Aorta (tissue), 5 donors: ENCODE measurements around the gene OLIG2. TPM values are rescaled to one million over a fixed set of nuclear protein-coding genes. Genes with fewer than 3 reads are reported as not detected.

ENCODE experiments used
- ATAC-seq: fragments of 200-7000 bp; cut with Tn5 transposase; one replicate; pipeline ENCODE4 v1.9.1; 2022; ENCODE audit warnings: moderate library complexity; ENCODE audit not compliant: low FRiP score
- DNase-seq, 2 donors: peaks; one replicate each; pipeline ENCODE4 v3.0.0-alpha.2; 2020
- H3K27ac ChIP-seq, 2 donors: one replicate each; pipeline ENCODE4 v1.5.1; 2013; ENCODE audit warnings: low read length in 2 of 2, mild to moderate bottlenecking in 2 of 2, moderate library complexity in 2 of 2, control low read depth in 1 of 2, inconsistent platforms in 1 of 2, low read depth in 1 of 2
- H3K27me3 ChIP-seq, 2 donors: one replicate each; pipeline ENCODE4 v1.6.1; 2013; ENCODE audit warnings: control low read depth in 1 of 2, low read length in 1 of 2, mild to moderate bottlenecking in 1 of 2, moderate library complexity in 1 of 2; ENCODE audit not compliant: insufficient read depth in 2 of 2, control insufficient read depth in 1 of 2
- H3K36me3 ChIP-seq, 2 donors: one replicate each; pipeline ENCODE4 v1.6.1; 2013; ENCODE audit warnings: control low read depth in 1 of 2, low read length in 1 of 2, mild to moderate bottlenecking in 1 of 2; ENCODE audit not compliant: insufficient read depth in 2 of 2, control insufficient read depth in 1 of 2
- H3K4me1 ChIP-seq, 2 donors: one replicate each; pipeline ENCODE4 v1.6.1; 2013; ENCODE audit warnings: low read length in 2 of 2, control low read depth in 1 of 2, mild to moderate bottlenecking in 1 of 2, moderate library complexity in 1 of 2; ENCODE audit not compliant: insufficient read depth in 2 of 2, control insufficient read depth in 1 of 2
- H3K4me3 ChIP-seq, 2 donors: one replicate each; pipeline ENCODE4 v1.5.1; 2013; ENCODE audit warnings: low read length in 2 of 2, control low read depth in 1 of 2, mild to moderate bottlenecking in 1 of 2
- H3K9me3 ChIP-seq: one replicate; pipeline ENCODE4 v1.6.1; 2013; ENCODE audit warnings: mild to moderate bottlenecking, low read length; ENCODE audit not compliant: control insufficient read depth
- WGBS, 2 donors: extraction: QIAGEN DNeasy Blood & Tissue Kit; methylation state at CpG; one replicate each; pipeline ENCODE4 v1.1.7; 2013; 5-methylcytosine and 5-hydroxymethylcytosine counted together
- intact Hi-C, 2 donors: fragments of 100-400 bp; cut with DNase I; formaldehyde crosslinking; loops; one replicate each; pipeline versions ENCODE4 v1.14.2 to v1.15.0; 2022
- polyA plus RNA-seq, 2 donors: library from polyadenylated mRNA; stranded (reverse); fragments of 200-250 nt; gene quantifications; one replicate each; pipeline ENCODE4 v1.2.3, GENCODE V29; 2013
- total RNA-seq, 2 donors: library from RNA; stranded (reverse); fragmentation: NEBNext Ultra II Directional; extraction: Animal tissue kit (Norgen Biotek cat#: 25700); gene quantifications; one replicate each; pipeline ENCODE4 v1.2.1, GENCODE V29; 2021
- donor health status: healthy with polysubstance abuse.
- donor health status: Bipolar disorder and iron deficiency.
- donor health status: DM: no; HTN: no; CAD: no.
- donor health status: DM: no; HTN: no; CAD: no.
- donor health status: DM: yes; HTN: yes; CAD: no.

OLIG2 gene
- total and polyA plus RNA-seq, 4 donors: not detected

DNA sequence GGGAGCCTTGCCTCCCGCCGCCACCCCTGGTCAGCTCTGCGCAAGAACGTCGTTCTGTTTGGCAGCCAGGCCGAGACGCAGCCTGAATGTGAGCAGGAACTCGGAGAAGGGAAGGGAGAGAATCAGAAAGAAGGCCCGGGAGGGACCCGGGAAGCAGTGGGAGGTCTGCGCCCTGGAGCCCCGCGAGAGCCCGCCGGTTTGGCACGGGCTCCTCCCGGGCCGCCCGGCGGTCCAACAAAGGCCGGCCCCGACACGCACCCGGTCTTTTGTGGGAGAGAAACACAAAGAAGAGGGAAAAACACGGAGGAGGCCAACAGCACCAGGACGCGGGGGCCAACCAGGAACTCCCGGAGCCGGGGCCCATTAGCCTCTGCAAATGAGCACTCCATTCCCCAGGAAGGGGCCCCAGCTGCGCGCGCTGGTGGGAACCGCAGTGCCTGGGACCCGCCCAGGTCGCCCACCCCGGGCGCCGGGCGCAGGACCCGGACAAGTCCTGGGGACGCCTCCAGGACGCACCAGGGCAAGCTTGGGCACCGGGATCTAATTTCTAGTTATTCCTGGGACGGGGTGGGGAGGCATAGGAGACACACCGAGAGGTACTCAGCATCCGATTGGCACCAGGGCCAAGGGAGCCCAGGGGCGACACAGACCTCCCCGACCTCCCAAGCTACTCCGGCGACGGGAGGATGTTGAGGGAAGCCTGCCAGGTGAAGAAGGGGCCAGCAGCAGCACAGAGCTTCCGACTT is 2.7 kb upstream of the OLIG2 start:
- no peaks in the 10 kb centered on the region for H3K9me3 ChIP-seq
- no peaks in the 10 kb centered on the region for H3K36me3 ChIP-seq
- ATAC-seq (no peak), DNase-seq (no peak)
- H3K27ac ChIP-seq: no peak overlapping the region
- intact Hi-C loops: no loop called here
- no peak overlapping the region for H3K4me3 ChIP-seq
- no peaks in the 10 kb centered on the region for H3K4me1 ChIP-seq
- 1% methylated on average over 52 of the region's 52 CpGs for WGBS, 2 donors
- no peaks in the 10 kb centered on the region for H3K27me3 ChIP-seq

DNA sequence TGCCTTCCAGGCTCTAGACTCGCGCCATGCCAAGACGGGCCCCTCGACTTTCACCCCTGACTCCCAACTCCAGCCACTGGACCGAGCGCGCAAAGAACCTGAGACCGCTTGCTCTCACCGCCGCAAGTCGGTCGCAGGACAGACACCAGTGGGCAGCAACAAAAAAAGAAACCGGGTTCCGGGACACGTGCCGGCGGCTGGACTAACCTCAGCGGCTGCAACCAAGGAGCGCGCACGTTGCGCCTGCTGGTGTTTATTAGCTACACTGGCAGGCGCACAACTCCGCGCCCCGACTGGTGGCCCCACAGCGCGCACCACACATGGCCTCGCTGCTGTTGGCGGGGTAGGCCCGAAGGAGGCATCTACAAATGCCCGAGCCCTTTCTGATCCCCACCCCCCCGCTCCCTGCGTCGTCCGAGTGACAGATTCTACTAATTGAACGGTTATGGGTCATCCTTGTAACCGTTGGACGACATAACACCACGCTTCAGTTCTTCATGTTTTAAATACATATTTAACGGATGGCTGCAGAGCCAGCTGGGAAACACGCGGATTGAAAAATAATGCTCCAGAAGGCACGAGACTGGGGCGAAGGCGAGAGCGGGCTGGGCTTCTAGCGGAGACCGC is 2.0 kb upstream of the OLIG2 start:
- Histone ChIP-seq H3K27ac (no peak overlapping the region), H3K4me3 (no peak overlapping the region), H3K9me3 (no peaks in the 10 kb centered on the region), H3K4me1 (no peaks in the 10 kb centered on the region), H3K36me3 (no peaks in the 10 kb centered on the region), H3K27me3 (no peaks in the 10 kb centered on the region)
- ATAC-seq: no peak
- DNase-seq: no peak
- WGBS, 2 donors: 4% methylated on average over 49 of the region's 49 CpGs
- intact Hi-C loops: no loop called here

DNA sequence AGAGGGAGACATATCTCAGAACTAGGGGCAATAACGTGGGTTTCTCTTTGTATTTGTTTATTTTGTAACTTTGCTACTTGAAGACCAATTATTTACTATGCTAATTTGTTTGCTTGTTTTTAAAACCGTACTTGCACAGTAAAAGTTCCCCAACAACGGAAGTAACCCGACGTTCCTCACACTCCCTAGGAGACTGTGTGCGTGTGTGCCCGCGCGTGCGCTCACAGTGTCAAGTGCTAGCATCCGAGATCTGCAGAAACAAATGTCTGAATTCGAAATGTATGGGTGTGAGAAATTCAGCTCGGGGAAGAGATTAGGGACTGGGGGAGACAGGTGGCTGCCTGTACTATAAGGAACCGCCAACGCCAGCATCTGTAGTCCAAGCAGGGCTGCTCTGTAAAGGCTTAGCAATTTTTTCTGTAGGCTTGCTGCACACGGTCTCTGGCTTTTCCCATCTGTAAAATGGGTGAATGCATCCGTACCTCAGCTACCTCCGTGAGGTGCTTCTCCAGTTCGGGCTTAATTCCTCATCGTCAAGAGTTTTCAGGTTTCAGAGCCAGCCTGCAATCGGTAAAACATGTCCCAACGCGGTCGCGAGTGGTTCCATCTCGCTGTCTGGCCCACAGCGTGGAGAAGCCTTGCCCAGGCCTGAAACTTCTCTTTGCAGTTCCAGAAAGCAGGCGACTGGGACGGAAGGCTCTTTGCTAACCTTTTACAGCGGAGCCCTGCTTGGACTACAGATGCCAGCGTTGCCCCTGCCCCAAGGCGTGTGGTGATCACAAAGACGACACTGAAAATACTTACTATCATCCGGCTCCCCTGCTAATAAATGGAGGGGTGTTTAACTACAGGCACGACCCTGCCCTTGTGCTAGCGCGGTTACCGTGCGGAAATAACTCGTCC is 1.3 kb upstream of the OLIG2 start:
- Histone ChIP-seq H3K36me3 (no peaks in the 10 kb centered on the region), H3K27ac (no peak overlapping the region), H3K27me3 (no peaks in the 10 kb centered on the region), H3K4me1 (no peaks in the 10 kb centered on the region), H3K4me3 (no peak overlapping the region), H3K9me3 (no peaks in the 10 kb centered on the region)
- WGBS, 2 donors: 6 to 7% methylated on average over 40 of the region's 40 CpGs
- intact Hi-C loops: no loop called here
- DNase-seq (no peak), ATAC-seq (no peak)

DNA sequence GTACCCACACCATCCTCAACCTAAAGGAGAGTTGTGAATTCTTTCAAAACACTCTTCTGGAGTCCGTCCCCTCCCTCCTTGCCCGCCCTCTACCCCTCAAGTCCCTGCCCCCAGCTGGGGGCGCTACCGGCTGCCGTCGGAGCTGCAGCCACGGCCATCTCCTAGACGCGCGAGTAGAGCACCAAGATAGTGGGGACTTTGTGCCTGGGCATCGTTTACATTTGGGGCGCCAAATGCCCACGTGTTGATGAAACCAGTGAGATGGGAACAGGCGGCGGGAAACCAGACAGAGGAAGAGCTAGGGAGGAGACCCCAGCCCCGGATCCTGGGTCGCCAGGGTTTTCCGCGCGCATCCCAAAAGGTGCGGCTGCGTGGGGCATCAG is 638 bp upstream of the OLIG2 start:
- DNase-seq (no peak), ATAC-seq (no peak)
- 1 to 4% methylated on average over 22 of the region's 22 CpGs for WGBS, 2 donors
- Histone ChIP-seq H3K36me3 (no peaks in the 10 kb centered on the region), H3K27ac (no peak overlapping the region), H3K4me1 (no peaks in the 10 kb centered on the region), H3K9me3 (no peaks in the 10 kb centered on the region), H3K27me3 (no peaks in the 10 kb centered on the region), H3K4me3 (no peak overlapping the region)
- intact Hi-C loops: no loop called here

DNA sequence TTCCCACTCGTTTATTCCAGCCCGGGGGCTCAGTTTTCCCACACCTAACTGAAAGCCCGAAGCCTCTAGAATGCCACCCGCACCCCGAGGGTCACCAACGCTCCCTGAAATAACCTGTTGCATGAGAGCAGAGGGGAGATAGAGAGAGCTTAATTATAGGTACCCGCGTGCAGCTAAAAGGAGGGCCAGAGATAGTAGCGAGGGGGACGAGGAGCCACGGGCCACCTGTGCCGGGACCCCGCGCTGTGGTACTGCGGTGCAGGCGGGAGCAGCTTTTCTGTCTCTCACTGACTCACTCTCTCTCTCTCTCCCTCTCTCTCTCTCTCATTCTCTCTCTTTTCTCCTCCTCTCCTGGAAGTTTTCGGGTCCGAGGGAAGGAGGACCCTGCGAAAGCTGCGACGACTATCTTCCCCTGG is 716 bp downstream of the OLIG2 start:
- intact Hi-C loops: no loop called here
- Histone ChIP-seq H3K27me3 (no peaks in the 10 kb centered on the region), H3K9me3 (no peaks in the 10 kb centered on the region), H3K36me3 (no peaks in the 10 kb centered on the region), H3K4me3 (no peak overlapping the region), H3K4me1 (no peaks in the 10 kb centered on the region), H3K27ac (no peak overlapping the region)
- 4 to 5% methylated on average over 18 to 21 of the region's 21 CpGs for WGBS, 2 donors
- ATAC-seq: no peak
- DNase-seq: no peak

DNA sequence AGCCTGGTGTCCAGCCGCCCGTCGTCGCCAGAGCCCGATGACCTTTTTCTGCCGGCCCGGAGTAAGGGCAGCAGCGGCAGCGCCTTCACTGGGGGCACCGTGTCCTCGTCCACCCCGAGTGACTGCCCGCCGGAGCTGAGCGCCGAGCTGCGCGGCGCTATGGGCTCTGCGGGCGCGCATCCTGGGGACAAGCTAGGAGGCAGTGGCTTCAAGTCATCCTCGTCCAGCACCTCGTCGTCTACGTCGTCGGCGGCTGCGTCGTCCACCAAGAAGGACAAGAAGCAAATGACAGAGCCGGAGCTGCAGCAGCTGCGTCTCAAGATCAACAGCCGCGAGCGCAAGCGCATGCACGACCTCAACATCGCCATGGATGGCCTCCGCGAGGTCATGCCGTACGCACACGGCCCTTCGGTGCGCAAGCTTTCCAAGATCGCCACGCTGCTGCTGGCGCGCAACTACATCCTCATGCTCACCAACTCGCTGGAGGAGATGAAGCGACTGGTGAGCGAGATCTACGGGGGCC is 1.2 kb downstream of the OLIG2 start:
- 2 to 3% methylated on average over 54 of the region's 54 CpGs for WGBS, 2 donors
- no peaks in the 10 kb centered on the region for H3K36me3 ChIP-seq
- no peaks in the 10 kb centered on the region for H3K27me3 ChIP-seq
- no peak for ATAC-seq
- H3K4me1 ChIP-seq: no peaks in the 10 kb centered on the region
- intact Hi-C loops: no loop called here
- H3K27ac ChIP-seq: no peak overlapping the region
- H3K9me3 ChIP-seq: no peaks in the 10 kb centered on the region
- no peak overlapping the region for H3K4me3 ChIP-seq
- peak in 1 of 2 donors; percentile 74 for DNase-seq

DNA sequence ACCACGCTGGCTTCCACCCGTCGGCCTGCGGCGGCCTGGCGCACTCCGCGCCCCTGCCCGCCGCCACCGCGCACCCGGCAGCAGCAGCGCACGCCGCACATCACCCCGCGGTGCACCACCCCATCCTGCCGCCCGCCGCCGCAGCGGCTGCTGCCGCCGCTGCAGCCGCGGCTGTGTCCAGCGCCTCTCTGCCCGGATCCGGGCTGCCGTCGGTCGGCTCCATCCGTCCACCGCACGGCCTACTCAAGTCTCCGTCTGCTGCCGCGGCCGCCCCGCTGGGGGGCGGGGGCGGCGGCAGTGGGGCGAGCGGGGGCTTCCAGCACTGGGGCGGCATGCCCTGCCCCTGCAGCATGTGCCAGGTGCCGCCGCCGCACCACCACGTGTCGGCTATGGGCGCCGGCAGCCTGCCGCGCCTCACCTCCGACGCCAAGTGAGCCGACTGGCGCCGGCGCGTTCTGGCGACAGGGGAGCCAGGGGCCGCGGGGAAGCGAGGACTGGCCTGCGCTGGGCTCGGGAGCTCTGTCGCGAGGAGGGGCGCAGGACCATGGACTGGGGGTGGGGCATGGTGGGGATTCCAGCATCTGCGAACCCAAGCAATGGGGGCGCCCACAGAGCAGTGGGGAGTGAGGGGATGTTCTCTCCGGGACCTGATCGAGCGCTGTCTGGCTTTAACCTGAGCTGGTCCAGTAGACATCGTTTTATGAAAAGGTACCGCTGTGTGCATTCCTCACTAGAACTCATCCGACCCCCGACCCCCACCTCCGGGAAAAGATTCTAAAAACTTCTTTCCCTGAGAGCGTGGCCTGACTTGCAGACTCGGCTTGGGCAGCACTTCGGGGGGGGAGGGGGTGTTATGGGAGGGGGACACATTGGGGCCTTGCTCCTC is 1.9 kb downstream of the OLIG2 start:
- ATAC-seq: no peak
- H3K27me3 ChIP-seq: no peaks in the 10 kb centered on the region
- no peak overlapping the region for H3K27ac ChIP-seq
- WGBS, 2 donors: 2 to 3% methylated on average over 66 to 85 of the region's 85 CpGs
- DNase-seq: no peak
- H3K4me1 ChIP-seq: no peaks in the 10 kb centered on the region
- H3K36me3 ChIP-seq: no peaks in the 10 kb centered on the region
- H3K9me3 ChIP-seq: no peaks in the 10 kb centered on the region
- H3K4me3 ChIP-seq: no peak overlapping the region
- intact Hi-C loops: no loop called here

DNA sequence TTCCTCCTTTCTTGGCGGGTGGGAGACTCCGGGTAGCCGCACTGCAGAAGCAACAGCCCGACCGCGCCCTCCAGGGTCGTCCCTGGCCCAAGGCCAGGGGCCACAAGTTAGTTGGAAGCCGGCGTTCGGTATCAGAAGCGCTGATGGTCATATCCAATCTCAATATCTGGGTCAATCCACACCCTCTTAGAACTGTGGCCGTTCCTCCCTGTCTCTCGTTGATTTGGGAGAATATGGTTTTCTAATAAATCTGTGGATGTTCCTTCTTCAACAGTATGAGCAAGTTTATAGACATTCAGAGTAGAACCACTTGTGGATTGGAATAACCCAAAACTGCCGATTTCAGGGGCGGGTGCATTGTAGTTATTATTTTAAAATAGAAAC is 2.5 kb downstream of the OLIG2 start:
- Histone ChIP-seq H3K27ac (no peak overlapping the region), H3K27me3 (no peaks in the 10 kb centered on the region), H3K36me3 (no peaks in the 10 kb centered on the region), H3K4me3 (no peak overlapping the region), H3K4me1 (no peaks in the 10 kb centered on the region), H3K9me3 (no peaks in the 10 kb centered on the region)
- 2 to 3% methylated on average over 15 of the region's 15 CpGs for WGBS, 2 donors
- intact Hi-C loops: no loop called here
- DNase-seq: no peak
- no peak for ATAC-seq
